DMS 273 (cell line): Measurements from ENCODE around the gene SND1.
A peak's percentile ranks its signal among the peaks of the same experiment; 100 is the strongest.

Experiments used
- DNase-seq: peaks from one replicate; lab custom pipeline; 2025; ENCODE audit not compliant: unreplicated experiment; lab: John Stamatoyannopoulos, UW

SND1 gene

DNA sequence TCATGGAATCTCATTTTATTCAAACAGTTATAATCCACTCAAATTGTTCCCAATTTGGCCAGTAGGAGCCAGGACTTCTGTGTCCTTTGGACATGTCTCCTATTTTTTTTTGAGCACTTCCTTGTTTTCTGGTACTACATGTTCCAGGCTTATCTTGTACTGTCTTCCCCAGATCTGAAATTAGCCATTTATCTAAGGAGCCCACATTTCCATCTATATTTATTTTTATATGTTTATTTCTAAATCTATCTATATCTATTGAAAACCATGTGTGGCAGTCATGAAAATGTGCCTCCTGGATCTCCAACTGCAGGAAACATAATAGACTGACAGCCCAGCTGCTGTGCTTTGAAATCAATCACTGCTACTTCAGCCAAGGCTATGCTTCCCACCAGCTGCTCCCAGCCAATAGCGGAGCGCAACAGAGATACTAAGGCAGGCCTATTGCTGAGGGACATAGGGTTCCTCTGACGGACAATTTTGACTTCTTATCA is 232.1 kb downstream of the SND1 start:
- DNase-seq, result peak; percentile 74

DNA sequence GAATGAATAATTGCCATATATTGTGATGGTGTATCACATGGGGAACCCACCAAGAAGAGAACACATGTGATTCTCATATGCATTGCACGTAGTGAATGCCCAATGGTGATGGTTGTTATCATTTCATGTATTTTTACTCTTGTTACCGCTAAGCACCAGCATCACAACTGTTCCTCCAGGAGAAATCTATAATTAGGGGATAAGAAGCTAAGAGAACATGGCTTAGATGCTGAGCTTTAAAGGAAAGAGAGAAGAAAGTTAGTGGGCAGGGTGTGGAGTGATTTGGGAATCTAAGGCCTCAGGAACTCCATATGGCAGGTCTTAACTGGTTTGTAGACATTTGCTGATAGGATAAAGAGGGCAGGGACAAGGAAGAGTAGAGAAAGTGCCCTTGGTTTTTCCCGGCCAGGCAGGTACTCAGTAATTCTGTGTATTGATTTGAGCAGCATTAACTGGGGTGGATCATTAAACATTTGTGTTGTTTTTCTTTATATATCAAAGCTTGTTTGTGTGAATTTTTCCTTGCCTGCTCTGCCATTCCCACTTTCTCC is 233.3 kb downstream of the SND1 start:
- DNase-seq, result peak; percentile 68

DNA sequence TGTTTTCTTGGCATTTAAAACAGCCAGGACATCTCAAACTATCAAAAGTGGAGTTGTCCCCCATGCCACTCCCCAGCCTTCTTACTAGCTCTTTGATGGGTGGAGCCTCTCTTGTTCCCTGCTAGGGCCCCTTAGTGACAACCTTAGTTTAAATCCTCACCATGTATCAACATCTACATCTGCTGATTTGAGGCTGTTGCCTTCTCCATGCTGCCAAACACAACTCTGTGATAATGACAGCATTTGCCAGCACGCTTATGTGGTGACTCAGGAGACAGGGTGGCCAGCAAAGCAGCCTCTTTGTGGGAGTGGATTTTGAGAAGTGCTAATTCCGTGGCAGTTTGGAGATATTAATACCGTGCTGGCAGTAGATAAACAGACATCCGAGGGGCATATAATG is 233.8 kb downstream of the SND1 start:
- peak; percentile 91 for DNase-seq

DNA sequence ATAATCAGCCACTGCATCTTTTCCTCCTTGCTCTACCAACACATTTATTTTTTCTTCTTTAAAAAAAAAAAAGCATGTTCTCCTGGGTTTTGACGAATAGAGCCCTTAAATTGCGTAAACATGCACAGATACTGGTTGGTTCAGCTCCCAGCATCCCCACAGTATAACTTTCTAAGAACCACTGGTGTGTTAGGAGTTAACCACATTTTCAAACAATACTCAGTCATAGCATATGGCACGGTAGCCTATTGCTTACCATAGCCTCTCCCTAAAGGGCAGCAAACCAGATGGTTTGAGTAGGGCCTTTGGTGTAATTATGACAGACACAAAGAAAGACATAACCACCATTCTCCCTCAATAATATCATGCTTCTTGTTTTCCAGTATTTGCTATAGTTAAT is 234.3 kb downstream of the SND1 start:
- peak; percentile 95 for DNase-seq

DNA sequence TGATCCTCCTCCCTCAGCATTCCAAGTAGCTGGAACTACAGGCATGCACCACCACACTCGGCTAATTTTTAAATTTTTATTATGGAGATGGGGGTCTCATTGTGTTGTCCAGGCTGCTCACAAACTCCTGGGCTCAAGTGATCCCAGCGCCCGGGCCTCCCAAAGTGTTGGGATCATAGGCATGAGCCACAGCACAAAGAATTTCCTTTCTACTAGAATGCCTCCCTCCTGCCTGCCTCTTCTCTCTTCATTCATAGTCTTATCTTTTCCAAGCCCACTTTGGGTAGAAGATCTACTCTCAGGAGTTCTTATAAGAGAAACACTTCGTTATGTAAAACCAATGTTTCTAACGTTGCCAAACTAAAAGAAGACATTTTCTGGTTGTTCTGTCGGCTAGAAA is 235.1 kb downstream of the SND1 start:
- no peak for DNase-seq

DNA sequence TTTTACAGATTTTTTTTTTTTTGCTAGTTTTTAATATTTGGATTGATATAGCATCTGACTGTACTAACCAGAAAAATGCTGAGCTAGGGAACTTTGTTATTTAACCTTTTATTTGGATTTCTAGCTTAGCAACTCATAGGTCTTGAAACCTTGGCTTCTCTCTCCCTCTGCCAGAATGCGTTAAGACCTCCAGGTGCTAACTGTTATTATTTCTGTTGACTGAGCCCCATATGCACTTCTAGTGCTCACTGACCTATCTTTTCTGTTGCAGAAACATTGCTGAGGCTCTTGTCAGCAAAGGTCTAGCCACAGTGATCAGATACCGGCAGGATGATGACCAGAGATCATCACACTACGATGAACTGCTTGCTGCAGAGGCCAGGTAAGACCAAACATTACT is 235.6 kb downstream of the SND1 start:
- DNase-seq, result peak; percentile 35

DNA sequence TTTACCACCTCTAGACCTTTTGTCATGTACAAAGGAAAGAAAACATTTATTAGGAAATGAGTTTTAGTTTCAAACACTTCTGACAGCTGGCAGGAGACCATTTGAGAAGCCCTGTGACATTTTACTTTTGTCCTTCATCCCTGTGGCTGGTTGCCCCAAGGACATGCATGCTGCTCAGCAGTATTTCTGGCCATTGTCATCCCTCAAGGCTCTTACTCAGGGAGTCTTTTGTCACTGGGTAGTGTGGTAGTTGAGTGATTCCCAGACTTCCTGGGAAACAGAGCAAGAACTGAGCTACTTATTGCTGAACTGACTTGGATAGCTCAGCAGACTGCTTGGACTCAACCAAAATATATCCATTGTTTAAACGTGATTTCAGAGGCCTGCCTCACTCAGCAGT is 236.4 kb downstream of the SND1 start:
- DNase-seq, result no peak

DNA sequence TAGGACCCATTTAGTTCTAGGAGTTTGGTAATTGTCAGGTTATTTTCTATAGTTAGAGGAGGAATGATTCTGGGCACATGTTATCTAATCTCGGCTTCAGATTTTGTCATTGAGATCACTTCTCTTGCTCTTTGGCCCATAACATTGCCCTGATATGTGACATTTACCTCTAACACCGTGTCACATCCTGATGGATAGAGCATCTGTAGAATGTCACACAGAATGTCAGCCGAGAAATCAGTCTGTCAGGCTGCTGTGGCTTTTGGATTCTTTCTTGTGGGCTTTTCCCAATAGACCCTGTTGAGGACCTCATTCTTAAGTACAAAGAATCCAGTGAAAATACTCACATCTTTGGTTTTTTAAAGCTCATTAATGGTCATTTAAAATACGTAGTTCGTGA is 236.8 kb downstream of the SND1 start:
- DNase-seq, result no peak

DNA sequence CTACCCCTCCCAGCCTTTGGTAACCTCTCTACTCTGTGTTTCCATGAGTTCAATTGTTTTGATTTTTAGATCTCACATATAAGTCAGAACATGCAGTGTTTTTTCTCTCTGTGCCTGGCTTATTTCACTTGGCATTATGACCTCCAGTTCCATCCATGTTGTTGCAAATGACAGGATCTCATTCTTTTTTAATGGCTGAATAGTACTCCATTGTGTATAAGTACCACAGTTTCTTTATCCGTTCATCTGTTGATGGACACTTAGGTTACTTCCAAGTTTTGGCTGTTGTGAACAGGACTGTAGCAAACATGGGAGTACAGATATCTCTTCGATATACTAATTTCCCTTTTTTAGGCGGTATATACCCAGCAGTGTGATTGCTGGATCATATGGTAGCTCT is 237.7 kb downstream of the SND1 start:
- no peak for DNase-seq

DNA sequence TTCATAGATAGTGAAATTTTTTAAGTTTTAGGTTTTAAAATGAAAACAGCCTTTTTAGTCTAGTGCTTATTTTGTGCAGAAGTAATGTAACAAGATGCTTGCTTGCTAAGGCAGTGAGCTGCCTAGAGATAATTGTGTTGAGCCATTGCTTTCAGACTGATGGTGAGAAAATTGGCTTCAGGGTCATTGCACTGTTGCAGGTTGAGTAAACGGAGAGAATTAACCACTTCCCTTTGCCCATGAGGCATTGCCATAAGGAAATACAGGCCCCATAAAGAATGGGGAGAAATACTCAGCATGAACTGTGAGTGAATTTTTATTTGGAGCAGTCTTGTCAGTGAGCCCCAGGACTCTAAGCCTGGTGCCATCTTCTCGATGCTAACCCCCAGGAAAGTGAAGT is 238.7 kb downstream of the SND1 start:
- no peak for DNase-seq

DNA sequence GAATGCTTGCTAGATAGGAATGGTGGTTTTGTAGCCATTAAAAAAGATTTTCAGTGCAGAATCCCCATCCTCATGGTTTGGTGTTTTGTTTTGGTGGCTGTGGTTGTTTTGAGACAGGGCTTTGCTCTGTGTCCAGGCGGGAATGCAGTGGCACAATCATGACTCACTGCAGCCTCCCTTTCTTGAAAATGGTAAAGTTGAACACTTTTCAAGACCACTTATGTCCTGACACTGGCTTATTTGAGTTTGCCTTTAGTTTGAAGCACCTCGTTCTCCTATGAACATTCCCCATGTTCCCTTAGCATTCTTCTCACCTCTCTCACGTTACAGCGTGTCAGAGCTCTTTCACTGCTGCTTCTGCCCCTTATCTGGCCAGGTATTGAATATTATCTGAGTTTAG is 239.2 kb downstream of the SND1 start:
- no peak for DNase-seq

DNA sequence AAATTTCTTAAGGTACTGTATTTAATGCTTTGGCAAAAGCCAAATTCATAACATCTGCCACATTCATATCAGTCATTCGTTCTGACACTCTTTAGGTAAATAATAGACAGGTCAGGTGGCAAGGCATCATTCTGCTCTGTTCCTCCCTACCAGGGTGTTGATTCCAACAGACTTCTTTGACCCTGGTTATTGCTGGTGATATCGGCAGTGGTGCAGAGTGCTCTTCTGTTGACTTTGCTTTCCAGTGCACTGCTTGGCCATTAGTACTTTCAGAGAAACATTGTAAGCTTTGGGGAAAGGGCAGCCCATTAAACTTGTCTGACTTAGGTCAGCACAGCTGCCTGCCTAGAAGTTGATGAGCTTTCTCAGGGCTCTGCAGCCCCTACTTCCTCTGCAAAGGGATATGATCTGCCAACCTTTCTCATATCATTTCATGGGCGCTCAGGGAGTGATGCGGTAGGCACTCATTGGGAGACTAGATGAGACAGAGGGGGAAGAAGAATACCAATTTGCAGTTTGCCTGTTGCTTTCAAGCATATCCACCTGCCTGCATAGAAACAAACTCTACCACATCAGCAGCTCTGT is 240.0 kb downstream of the SND1 start:
- no peak for DNase-seq

DNA sequence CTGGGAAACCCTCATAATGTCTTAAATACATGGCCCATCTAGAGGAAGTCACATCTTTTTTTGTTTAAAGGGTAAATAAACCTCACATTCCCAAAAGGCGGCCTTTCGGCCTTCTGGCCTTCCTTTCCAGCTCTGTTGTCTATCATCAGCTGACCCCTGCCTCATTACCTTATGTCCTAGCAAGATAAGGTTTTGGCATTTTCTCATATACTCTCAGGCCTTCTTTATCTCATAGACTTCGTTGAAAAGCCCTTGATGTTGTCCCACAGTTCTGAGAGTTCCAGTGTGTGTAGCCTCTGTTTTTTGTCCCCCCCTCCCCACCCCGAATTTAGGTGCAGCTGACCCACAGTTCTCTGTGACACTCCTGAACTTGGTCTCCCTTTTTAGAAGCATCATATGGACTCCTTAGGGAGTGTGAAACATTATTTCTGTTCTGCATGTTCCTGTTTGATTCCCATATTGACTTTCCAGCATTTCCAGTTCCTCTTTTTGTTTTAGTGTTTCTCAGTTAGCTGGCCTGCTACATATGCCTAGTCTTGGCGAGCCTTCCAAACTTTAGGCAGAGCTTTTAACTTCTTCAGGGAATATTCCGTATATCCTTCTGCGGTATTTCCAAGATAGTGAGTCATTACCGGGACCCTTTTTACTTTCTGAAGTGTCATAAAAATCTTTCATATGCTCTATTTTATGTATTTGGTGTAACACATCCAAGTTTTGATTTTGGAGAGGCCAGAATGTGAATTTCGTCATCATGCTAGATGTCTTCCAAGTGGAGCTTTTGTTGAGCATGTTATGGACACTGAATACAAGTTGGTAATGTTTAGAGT is 240.7 kb downstream of the SND1 start:
- no peak for DNase-seq

DNA sequence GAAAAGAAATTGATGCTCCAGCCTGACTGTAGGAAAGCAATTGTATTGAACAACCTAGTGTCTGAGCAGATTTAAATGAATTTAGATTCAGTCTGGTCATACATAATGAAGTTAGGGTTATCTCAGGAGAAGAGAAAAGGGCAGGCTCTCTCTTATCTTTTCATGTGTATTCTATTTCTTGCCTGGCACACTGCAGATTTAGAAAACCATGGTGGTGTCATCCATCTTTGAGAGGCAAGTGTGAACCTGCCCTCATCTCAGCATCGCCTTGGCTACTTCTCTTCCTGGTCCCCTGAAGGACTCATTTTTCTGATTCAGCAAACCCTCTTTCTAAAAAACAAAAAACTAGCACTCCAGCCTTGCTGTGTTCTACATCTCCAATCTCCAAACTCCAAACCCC is 241.6 kb downstream of the SND1 start:
- DNase-seq, result no peak

DNA sequence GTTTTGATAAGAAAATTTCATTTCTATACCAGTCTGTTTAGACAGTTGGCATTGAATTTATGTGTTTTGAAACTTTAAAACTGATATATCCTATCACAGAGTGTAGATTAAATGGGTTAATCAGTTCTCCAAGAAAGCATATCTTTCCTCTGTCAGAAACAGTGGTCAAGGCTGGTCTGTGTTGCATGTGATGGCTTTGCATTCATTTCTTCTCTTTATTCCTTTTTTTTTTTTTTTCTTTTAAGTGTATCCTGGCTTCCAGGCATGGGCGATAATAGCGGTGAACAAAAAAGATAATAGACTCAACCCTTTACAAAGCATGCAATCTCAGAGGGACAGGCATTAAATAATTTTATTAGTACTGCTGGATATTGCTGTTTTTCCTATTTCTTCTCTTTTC is 242.6 kb downstream of the SND1 start:
- no peak for DNase-seq

DNA sequence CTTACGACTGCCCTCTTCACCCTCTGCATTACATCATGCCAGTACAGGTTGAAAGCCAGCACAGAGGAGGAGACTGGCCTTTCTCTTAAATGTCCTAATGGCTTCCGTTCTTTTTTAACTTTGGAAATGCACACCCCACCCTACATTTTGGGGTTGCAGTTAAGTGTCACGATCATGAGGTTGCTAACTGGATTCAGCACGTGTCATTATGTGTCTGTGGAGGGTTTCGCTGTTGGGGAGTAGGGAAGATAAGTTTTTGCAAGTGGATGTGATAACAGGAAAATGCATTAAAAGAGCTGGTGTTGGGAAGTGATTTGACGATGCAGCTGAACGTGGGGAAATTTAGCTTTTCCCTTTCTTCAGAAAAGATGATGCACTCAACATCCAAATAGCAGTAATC is 243.4 kb downstream of the SND1 start:
- no peak for DNase-seq

DNA sequence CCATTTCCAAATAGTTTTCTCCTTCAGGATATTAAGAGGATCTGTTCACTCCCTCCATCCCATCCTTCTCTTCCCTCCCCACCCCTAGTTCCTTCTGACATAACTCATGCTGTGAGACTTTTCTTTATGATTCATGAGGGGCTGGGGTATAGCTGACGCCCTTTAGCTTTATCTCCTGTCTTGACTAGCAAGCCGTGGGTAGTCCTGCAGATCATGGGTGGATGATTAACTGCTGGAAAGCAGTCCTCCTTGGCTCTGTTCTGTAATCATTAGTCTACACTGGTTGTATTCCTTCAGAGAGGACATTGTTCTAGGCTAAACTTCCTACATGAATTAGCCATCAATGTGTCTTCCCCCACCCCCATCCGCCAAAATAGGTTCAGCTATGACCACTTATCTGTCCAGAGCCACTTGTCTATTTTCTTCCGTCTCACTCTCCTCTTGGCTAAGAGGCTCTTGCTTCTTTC is 243.9 kb downstream of the SND1 start:
- no peak for DNase-seq

DNA sequence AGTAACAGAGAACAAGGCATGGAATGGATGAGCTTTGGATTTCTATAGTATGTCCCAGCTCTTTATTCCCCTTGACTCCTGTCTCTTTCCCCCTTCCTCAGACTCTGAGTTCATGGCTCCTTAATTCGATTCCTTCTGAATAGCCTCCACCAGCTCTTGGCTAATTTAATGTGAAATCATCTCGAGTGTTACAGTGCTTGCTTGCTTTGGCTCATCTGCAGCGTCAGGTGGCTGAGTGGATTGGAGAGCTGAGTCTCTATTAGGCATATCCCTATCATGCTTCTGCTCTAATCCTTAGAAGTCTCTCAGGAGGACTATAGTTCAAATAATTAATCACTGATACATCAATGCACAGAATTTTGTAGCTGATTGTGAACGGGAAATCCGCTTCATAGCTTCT is 244.7 kb downstream of the SND1 start:
- DNase-seq, result no peak

DNA sequence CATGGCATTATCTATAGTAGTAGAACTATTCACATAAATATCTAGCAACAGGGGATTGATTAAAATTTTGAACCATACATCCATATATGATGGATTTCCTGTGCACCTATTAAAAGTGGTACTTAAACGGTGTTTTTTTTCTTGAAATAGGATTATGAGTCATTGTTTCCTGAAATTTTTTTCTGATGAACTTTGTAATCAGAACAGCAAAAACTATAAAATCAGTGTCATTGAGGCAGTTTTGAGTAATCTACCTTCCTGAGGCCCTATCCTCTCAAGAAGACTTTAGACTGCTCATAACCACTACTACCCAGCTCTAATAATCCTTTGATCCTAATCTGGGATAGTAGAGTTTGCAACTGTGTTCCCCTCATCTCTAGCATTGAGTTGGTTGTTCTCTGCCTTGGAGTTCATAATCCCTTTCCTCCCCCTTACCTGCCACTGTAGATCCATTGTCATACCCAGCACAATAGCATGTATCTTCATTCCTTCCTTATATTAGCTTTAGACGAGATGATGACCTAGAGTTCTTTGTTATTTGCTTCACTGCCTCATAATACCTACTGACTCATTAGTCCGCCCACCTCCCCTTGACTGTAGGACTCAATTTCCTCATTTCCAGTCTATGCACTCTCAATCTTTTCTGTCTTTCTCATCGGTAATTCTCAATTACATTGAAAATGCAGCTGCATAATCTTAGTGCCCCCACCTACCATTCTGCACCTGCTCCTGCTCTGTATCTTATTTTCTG is 245.9 kb downstream of the SND1 start:
- DNase-seq, result no peak

DNA sequence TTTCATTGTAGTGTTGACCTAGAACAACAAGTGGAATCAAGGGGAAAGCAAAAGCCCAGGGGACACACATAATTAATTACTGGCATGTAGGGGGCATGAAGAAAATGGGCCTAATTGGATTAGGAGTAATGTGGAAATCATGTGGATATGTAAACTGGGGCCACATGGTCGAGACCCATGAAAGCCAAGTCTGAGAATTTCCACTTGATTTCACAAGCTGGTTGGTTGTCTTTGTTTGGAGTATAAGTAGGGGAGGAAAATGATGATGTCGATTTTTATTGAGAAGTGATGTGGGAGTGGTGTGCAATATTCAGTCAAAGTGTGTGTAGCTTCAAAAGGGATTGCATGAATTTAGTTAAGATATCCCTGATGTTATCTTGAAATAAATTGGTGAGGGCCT is 247.4 kb downstream of the SND1 start:
- DNase-seq, result no peak

DNA sequence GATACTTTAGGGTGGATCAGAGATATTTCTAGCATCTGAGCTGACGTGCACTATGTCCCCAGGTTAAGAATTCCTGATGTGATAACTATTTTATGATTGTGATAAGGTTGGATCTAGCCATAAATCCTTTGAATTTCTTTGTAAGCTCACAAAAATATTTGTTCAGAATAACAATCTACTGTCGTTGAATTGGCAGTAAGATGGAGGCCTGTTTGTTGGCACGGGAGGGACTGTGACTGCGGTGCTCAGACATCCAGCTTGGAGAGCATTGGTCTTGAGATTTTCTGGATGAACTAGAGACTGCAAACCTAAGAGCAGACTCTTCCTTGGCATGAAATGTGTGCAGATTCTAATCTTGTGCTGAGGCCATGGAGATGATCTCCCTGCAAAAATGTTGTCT is 248.1 kb downstream of the SND1 start:
- no peak for DNase-seq
